C4-2B (cell line): ENCODE measurements around the gene CABLES1.

ENCODE experiments used
- H3K27ac ChIP-seq: fragments of 450-650 bp; 2 replicates; pipeline ENCODE4 v1.5.1; 2017
- ZFX ChIP-seq: fragments of 450-650 bp; IDR thresholded peaks from 2 replicates; pipeline ENCODE4 v1.6.1; 2017
- TF ChIP-seq, protein P1 (sequence below): fragments of 450-650 bp; conservative IDR thresholded peaks from 2 replicates; pipeline ENCODE4 v1.5.1; 2017; ENCODE audit warnings: mild to moderate bottlenecking

The CABLES1 gene

DNA sequence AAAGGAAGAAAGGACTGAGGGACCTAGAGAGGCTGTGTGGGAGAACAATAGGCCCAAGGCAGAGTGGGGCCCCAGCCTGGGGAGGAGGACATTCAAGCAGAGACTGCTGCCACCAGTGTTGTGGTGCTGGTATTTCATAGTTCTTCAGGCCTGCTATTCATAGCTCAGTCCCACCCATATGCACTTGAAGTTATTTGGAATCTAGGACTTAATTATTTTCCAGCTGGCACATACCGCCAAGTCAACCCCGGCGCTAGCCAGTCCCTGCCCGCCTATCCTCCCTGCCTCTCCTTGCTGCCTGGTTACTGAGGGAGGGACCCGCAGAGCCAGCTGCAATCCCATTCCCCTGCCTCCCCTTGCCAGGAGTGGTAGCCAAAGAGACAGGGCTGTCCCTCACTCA lies 141.2 kb downstream of the CABLES1 start:
- H3K27ac ChIP-seq: no peak overlapping the region
- TF ChIP-seq, protein P1, sequence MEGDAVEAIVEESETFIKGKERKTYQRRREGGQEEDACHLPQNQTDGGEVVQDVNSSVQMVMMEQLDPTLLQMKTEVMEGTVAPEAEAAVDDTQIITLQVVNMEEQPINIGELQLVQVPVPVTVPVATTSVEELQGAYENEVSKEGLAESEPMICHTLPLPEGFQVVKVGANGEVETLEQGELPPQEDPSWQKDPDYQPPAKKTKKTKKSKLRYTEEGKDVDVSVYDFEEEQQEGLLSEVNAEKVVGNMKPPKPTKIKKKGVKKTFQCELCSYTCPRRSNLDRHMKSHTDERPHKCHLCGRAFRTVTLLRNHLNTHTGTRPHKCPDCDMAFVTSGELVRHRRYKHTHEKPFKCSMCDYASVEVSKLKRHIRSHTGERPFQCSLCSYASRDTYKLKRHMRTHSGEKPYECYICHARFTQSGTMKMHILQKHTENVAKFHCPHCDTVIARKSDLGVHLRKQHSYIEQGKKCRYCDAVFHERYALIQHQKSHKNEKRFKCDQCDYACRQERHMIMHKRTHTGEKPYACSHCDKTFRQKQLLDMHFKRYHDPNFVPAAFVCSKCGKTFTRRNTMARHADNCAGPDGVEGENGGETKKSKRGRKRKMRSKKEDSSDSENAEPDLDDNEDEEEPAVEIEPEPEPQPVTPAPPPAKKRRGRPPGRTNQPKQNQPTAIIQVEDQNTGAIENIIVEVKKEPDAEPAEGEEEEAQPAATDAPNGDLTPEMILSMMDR: no peak
- TF ChIP-seq ZFX: no peak

DNA sequence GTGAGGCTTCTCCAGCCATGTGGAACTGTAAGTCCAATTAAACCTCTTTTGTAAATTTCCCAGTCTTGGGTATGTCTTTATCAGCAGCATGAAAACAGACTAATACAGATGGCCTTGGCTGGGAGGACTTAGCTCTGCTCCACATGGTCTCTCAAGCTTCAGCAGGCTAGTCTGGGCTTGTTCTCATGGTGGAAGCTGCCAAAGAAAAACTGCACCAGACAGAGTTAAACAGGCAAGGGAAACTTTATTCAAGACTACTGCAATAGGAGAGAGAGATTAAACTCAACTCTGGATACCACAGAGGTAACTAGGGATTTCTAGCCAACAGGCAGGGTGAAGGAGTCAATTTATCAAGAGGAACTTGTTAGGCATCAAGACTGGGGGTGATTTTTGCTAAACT lies 142.1 kb downstream of the CABLES1 start:
- no peak overlapping the region for H3K27ac ChIP-seq
- no peak for TF ChIP-seq ZFX
- TF ChIP-seq, protein P1: no peak

DNA sequence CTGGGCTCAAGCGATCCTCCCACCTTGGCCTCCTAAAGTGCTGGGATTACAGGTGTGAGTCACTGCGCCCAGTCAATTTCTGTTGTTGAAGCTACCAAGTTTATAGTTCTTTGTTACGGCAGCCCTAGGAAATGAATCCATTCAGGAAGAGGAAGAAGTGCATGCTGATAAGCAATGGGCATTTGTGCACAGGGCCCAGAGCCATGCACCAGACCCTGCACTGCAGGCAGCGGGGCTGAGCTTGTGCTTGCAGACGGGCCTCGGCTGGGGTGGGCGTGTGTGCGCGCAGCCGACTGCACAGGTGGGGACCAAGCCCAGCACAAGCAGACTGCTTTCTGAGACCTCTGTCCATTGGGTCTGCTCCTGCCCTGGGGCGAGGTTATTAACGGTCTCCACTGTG lies 144.6 kb downstream of the CABLES1 start:
- no peak for TF ChIP-seq ZFX
- TF ChIP-seq, protein P1: no peak
- no peak overlapping the region for H3K27ac ChIP-seq

DNA sequence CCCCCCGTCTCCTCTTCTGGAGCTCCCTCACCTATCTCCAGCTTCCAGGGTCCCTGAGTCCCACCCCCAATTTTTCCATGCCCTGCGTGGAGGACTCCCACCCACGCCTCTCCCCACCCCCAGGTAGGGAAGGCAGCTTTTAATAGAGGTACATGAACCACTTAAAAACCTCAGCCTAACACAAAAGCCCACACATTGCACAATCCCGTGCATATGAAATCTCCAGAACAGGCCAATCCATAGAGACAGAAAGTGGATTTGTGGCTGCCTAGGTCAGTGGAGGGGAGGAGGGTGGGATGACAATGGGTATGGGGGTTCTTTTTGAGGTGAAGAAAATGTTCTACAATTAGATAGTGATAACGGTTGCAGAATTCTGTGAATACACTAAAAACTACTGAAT lies 145.6 kb downstream of the CABLES1 start:
- TF ChIP-seq, protein P1: no peak
- no peak for TF ChIP-seq ZFX
- no peak overlapping the region for H3K27ac ChIP-seq

DNA sequence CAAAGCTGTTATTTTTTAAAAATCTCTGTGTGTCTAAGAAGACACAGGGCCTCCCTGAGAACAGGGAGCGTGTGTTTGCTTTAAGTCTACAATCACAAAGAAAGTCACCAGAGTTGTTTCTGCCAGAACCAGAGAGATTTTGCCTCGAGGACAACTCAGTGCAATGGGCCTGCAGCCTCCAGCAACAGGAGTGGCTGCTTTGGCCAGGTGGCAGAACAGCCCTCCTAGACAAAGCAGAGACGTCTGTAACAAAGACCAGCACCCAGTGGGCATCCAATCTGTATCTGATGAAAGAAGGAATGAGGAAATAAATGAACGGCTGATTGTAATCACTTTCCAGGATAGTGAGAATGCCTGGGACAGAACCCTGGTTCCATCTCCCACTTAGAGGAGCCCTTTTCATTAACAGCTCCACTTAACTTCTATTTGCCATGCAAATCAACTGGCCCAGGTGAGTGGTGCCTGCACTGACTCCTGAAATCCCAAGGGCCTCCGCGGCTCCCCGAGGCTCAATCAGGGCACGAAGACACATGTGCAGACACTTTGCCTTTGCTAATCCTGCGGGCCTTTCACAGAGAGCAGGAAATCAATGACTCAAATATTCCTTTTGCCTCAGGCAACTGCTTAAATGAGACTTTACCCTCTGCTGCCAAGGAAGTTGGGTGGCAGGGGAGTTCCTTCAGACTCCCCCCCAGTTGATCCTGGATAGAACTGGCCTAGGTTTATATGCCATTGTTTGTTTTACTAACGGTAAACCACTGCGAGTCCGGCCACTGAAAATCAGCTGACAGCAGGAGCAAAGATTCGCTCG lies 146.5 kb downstream of the CABLES1 start:
- peak overlapping the region; percentile 41 for H3K27ac ChIP-seq
- no peak for TF ChIP-seq ZFX
- TF ChIP-seq, protein P1: no peak

DNA sequence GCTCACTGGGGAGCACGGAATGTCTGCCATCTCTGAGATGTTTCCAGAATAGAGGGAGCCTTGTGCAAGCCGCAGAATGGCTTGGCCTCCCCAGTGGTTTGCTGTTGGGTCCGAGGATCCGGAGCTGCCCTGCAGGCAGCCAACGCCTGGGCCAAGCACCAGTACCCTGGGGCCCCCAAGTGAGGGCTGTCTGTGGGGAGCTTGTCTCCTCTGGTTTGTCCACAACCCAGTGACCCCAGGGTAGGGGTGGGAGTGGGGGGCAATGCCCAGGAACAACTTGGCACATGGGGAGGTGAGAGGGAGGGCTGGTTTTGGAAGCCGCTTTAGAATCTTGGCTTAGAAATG lies 147.1 kb downstream of the CABLES1 start:
- peak overlapping the region; percentile 41 for H3K27ac ChIP-seq
- TF ChIP-seq ZFX: no peak
- TF ChIP-seq, protein P1: no peak

DNA sequence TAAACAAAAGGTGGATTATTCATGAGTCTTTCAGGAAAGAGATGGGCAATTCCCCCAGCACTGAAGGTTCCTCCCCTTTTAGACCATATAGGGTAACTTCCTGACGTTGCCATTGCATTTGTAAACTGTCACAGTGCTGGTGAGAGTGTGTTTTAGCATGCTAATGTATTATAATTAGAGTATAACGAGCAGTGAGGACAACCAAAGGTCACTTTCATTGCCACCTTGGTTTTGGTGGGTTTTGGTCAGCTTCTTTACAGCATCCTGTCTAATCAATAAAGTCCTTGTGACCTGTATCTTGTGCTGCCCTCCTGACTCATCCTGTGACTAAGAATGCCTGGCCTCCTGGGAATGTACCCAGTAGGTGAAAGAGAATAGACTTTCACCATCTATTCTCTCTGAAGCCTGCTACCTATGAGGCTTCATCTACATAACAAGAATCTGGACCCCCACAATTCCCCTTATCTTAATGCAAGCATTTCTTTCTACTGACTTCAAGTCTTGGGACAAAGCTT lies 148.7 kb downstream of the CABLES1 start:
- H3K27ac ChIP-seq: no peak overlapping the region

More for the DNA sequence above, 148.7 kb downstream of the CABLES1 start:
- TF ChIP-seq ZFX: no peak
- TF ChIP-seq, protein P1: no peak
